Peyer's patch (tissue), 4 donors: ENCODE measurements around the gene RNLS. TPM values are rescaled to one million over a fixed set of nuclear protein-coding genes. Genes with fewer than 3 reads are reported as not detected.
A peak's percentile ranks its signal among the peaks of the same experiment; 100 is the strongest.

Source experiments
- DNase-seq, 3 donors: peaks; one replicate each; pipeline ENCODE4 v3.0.0-alpha.2; 2017 to 2019
- H3K27ac ChIP-seq, 4 donors: fragments of 200-600 bp; sonication (generic); one replicate each; pipeline ENCODE4 v1.5.1; 2016 to 2019
- H3K27me3 ChIP-seq, 2 donors: fragments of 200-600 bp; sonication (generic); one replicate each; pipeline ENCODE4 v1.5.1; 2019
- H3K36me3 ChIP-seq, 3 donors: fragments of 200-600 bp; sonication (generic); one replicate each; pipeline ENCODE4 v1.5.1; 2016 to 2019
- H3K4me1 ChIP-seq, 4 donors: fragments of 200-600 bp; sonication (generic); one replicate each; pipeline ENCODE4 v1.5.1; 2016 to 2019
- H3K4me3 ChIP-seq, 4 donors: fragments of 200-600 bp; sonication (generic); 1 replicate in 3 of 4; 2 replicates in 1 of 4; pipeline ENCODE4 v1.5.1; 2016 to 2019; ENCODE audit warnings: mild to moderate bottlenecking in 1 of 4
- H3K9me3 ChIP-seq, 4 donors: fragments of 200-600 bp; sonication (generic); one replicate each; pipeline ENCODE4 v1.5.1; 2016 to 2019; ENCODE audit warnings: mild to moderate bottlenecking in 1 of 4
- POLR2A ChIP-seq, 2 donors: fragments of 450-650 bp; IDR thresholded peaks; one replicate each; pipeline ENCODE4 v1.5.1; 2017; ENCODE audit warnings: antibody characterized with exemption in 2 of 2, mild to moderate bottlenecking in 2 of 2, moderate library complexity in 2 of 2
- total RNA-seq, 4 donors: library from RNA; depleted of rRNA; stranded (reverse); fragments of >200 nt; gene quantifications; one replicate each; pipeline ENCODE4 v1.1.0, GENCODE V29; 2016
- TF ChIP-seq, protein P1 (sequence below), 6 experiments: fragments of 450-650 bp in 4 of 6; fragments of 200-600 bp in 2 of 6; sonication (generic) in 1 of 6; IDR thresholded peaks; one replicate each; pipeline ENCODE4 v1.5.1; 2017 to 2019; ENCODE audit warnings: antibody characterized with exemption in 6 of 6, mild to moderate bottlenecking in 3 of 6, moderate library complexity in 1 of 6

The RNLS gene
- 10 to 100 TPM in 3 of 4 donors, 1 to 10 TPM in 1; 4.1 to 29.6 (median 22.6) TPM for total RNA-seq

- peak within 1 kb of the TSS; percentile 66 to 74 (median 70) for H3K4me3 ChIP-seq
- peak within 1 kb of the TSS; percentile 89 to 92 (median 90) for H3K27ac ChIP-seq
- H3K4me1 ChIP-seq: no peaks in the 10 kb centered on the region
- TF ChIP-seq, protein P1, sequence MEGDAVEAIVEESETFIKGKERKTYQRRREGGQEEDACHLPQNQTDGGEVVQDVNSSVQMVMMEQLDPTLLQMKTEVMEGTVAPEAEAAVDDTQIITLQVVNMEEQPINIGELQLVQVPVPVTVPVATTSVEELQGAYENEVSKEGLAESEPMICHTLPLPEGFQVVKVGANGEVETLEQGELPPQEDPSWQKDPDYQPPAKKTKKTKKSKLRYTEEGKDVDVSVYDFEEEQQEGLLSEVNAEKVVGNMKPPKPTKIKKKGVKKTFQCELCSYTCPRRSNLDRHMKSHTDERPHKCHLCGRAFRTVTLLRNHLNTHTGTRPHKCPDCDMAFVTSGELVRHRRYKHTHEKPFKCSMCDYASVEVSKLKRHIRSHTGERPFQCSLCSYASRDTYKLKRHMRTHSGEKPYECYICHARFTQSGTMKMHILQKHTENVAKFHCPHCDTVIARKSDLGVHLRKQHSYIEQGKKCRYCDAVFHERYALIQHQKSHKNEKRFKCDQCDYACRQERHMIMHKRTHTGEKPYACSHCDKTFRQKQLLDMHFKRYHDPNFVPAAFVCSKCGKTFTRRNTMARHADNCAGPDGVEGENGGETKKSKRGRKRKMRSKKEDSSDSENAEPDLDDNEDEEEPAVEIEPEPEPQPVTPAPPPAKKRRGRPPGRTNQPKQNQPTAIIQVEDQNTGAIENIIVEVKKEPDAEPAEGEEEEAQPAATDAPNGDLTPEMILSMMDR (IDR thresholded peaks at IDR 0.05): peak; percentile 39 to 85 (median 78)
- peak; percentile 44 to 49 for TF ChIP-seq POLR2A (IDR thresholded peaks at IDR 0.05)
- no peaks in the 10 kb centered on the region for H3K9me3 ChIP-seq
- peak; percentile 71 to 85 (median 83) for DNase-seq
- H3K36me3 ChIP-seq: no peaks in the 10 kb centered on the region
- H3K27me3 ChIP-seq: no peaks in the 10 kb centered on the region
These were observed at the start of gene RNLS for GRCh38 chr10:88582806-88583583. Gene RNLS, minus strand, starts transcription at chr10:88583318.

- TF ChIP-seq, protein P1 (IDR thresholded peaks at IDR 0.05): no peak
- no peak for TF ChIP-seq POLR2A (IDR thresholded peaks at IDR 0.05)
- H3K27ac ChIP-seq: no peak overlapping the region
- no peaks in the 10 kb centered on the region for H3K4me1 ChIP-seq
- no peaks in the 10 kb centered on the region for H3K27me3 ChIP-seq
- H3K9me3 ChIP-seq: no peaks in the 10 kb centered on the region
- no peak overlapping the region for H3K4me3 ChIP-seq
- H3K36me3 ChIP-seq: no peaks in the 10 kb centered on the region
- no peak for DNase-seq
These were observed 41.7 kb upstream of the RNLS start for GRCh38 chr10:88624840-88625239.

DNA sequence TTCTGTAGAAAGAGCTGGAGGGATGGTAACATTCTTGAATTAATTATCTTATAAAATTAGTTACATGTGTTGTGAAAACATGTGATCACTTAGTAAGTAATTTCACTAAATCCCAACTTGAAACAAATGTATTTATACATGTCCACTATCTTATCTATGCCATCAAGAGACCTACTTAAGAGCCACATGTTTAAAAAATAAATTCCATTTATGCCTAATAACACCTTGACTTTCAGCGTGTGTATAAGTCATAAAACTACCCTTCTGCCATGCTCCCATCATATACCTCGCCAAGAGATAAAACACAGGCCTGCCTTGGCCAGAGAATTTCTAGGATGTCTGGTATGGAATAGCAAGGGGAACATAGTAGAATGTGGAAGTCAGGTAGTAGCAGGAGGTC lies 40.7 kb upstream of the RNLS start:
- H3K36me3 ChIP-seq: no peaks in the 10 kb centered on the region
- TF ChIP-seq, protein P1 (IDR thresholded peaks at IDR 0.05): no peak
- TF ChIP-seq POLR2A (IDR thresholded peaks at IDR 0.05): no peak
- no peaks in the 10 kb centered on the region for H3K4me1 ChIP-seq
- no peak for DNase-seq
- no peak overlapping the region for H3K27ac ChIP-seq
- no peaks in the 10 kb centered on the region for H3K9me3 ChIP-seq
- H3K4me3 ChIP-seq: no peak overlapping the region
- no peaks in the 10 kb centered on the region for H3K27me3 ChIP-seq

GRCh38 chr10:88620441-88620840 lies 37.3 kb upstream of the RNLS start:
- H3K4me1 ChIP-seq: no peaks in the 10 kb centered on the region
- H3K36me3 ChIP-seq: no peaks in the 10 kb centered on the region
- TF ChIP-seq, protein P1 (IDR thresholded peaks at IDR 0.05): no peak
- TF ChIP-seq POLR2A (IDR thresholded peaks at IDR 0.05): no peak
- DNase-seq: no peak
- H3K27ac ChIP-seq: no peak overlapping the region
- H3K9me3 ChIP-seq: no peaks in the 10 kb centered on the region
- H3K27me3 ChIP-seq: no peaks in the 10 kb centered on the region
- no peak overlapping the region for H3K4me3 ChIP-seq

DNA sequence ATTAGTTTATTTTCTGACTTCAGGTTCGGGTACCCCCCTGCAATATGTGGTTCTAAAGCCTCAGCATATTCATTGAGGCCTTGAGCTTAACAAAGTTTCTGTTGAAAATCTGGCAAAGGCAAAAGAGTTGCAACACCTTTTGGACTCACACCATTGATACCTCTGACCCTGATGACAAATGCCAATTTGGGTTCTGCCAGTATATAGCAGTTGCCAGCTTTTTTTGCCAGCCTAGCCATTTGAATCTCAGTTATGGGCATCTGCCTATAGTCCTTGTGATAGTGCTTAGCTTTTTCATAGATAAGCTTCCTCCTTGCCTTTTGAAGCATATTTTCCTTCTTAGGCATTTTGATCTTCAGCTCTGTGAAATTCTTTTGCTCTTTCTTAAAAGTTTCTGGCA lies 35.4 kb upstream of the RNLS start:
- H3K9me3 ChIP-seq: no peaks in the 10 kb centered on the region
- no peaks in the 10 kb centered on the region for H3K4me1 ChIP-seq
- no peak overlapping the region for H3K27ac ChIP-seq
- no peak for DNase-seq
- no peaks in the 10 kb centered on the region for H3K27me3 ChIP-seq
- TF ChIP-seq POLR2A (IDR thresholded peaks at IDR 0.05): no peak
- TF ChIP-seq, protein P1 (IDR thresholded peaks at IDR 0.05): no peak
- H3K4me3 ChIP-seq: no peak overlapping the region
- H3K36me3 ChIP-seq: no peaks in the 10 kb centered on the region
